GM19452 (cell line): ENCODE results near the gene PSEN2.
"Not testable (repeated sequence)": the region's sequence is repeated elsewhere in the genome, so short reads cannot be mapped to it uniquely, and the experiment has no call there.

Source experiments
- ATAC-seq: cut with Tn5 transposase; IDR thresholded peaks from one replicate; pipeline ENCODE4 v1.9.1; 2021; ENCODE audit not compliant: unreplicated experiment

Gene PSEN2

GRCh38 chr1:226908913-226909312 is 38.5 kb downstream of the PSEN2 start:
- ATAC-seq = no peak

GRCh38 chr1:226912587-226913176 is 42.3 kb downstream of the PSEN2 start:
- ATAC-seq = peak; percentile 47

- no peak for ATAC-seq
These were observed 45.2 kb downstream of the PSEN2 start for GRCh38 chr1:226915672-226915995.

GRCh38 chr1:226916497-226916896 is 46.1 kb downstream of the PSEN2 start:
- ATAC-seq = no peak

GRCh38 chr1:226919587-226919986 is 49.2 kb downstream of the PSEN2 start:
- ATAC-seq = no peak

- ATAC-seq = no peak
These were observed 49.6 kb downstream of the PSEN2 start for GRCh38 chr1:226919995-226920394.

- no peak for ATAC-seq
These were observed 50.1 kb downstream of the PSEN2 start for GRCh38 chr1:226920446-226920894.

GRCh38 chr1:226921504-226921903 is 51.1 kb downstream of the PSEN2 start:
- no peak for ATAC-seq

GRCh38 chr1:226929260-226930111 is 59.1 kb downstream of the PSEN2 start:
- not testable (repeated sequence) for ATAC-seq

- no peak for ATAC-seq
These were observed 64.2 kb downstream of the PSEN2 start for GRCh38 chr1:226934483-226935237.

GRCh38 chr1:226937940-226938725 is 67.7 kb downstream of the PSEN2 start:
- ATAC-seq = no peak

GRCh38 chr1:226938903-226939437 is 68.6 kb downstream of the PSEN2 start:
- no peak for ATAC-seq

GRCh38 chr1:226939438-226940028 is 69.1 kb downstream of the PSEN2 start:
- ATAC-seq = peak; percentile 29

GRCh38 chr1:226940029-226940805 is 69.8 kb downstream of the PSEN2 start, which contains the start of gene COQ8A:
Gene COQ8A, plus strand, starts transcription at chr1:226940294. Its CDS starts 21,092 bp downstream, at chr1:226961386.
- ATAC-seq = peak; percentile 95

GRCh38 chr1:226940806-226941067 is 70.3 kb downstream of the PSEN2 start:
- ATAC-seq = no peak

- no peak for ATAC-seq
These were observed 72.0 kb downstream of the PSEN2 start for GRCh38 chr1:226942392-226942791.

GRCh38 chr1:226943156-226943555 is 72.7 kb downstream of the PSEN2 start:
- no peak for ATAC-seq

- no peak for ATAC-seq
These were observed 73.5 kb downstream of the PSEN2 start for GRCh38 chr1:226943927-226944326.

- no peak for ATAC-seq
These were observed 74.9 kb downstream of the PSEN2 start for GRCh38 chr1:226945106-226945857.
